GM18868 (cell line): ENCODE measurements around the gene ADTRP.
A peak's percentile ranks its signal among the peaks of the same experiment; 100 is the strongest.

Experiments
- ATAC-seq: cut with Tn5 transposase; IDR thresholded peaks from one replicate; pipeline ENCODE4 v1.9.1; 2021; ENCODE audit warnings: mild to moderate bottlenecking, moderate library complexity; ENCODE audit not compliant: unreplicated experiment

The ADTRP gene

DNA sequence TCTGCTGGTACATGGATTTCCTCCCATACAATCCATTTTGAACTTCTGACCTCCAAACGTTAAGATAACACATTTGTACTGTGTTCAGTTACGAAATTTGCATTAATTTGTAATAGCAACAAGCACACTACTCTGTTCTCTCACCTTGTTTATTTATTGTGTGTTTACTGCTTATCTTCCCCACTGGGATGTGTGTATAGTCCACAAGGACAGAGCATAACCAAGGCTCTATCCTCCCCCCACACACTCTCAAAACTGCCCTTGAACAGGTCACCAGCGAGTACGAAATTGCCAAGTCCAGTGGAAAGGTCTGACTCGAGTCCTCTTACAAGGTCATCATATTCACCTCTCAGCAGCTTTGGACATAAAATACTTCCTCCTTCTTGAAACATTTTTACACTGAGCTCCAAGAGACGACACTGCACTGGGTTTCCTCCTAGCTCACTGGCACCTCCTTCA, 18.6 kb downstream of the ADTRP start:
- ATAC-seq: no peak

DNA sequence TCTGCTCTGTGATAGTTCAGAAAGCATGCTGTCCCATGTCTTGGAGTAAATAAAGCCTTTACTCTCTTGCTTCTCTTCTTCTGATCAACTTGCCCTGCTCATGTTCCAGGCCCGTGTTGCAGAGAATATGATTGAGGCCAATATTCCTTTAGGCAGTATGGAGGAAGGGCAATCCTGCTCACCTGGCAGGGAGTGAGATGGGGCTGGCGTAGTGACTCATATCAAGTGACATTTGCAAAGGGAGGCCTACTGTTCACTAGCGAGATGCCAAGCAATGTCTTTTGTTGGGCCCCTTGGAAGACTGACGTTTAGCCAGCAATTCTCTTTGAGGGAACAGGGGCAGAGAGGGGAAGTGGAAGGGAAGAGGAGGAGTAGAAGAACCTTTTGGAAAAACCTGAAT, 19.7 kb downstream of the ADTRP start:
- no peak for ATAC-seq

DNA sequence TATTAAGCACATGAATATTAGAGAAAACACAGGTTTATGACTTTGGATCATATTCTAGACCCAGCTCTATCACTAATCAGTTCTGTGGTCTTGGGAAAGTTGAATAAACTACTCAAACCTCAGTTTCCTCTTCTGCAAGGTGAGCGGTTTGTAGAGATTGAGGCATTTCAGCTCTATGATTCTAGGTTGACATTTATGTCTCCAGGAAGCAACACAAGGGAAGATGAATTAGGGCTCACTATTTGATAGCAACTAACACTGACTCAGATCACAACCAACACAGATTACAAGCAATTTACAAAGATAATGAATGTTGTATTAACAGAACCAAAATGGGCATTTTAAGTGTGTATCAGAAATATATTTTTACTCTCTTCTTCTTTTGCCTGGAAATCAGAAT, 21.9 kb downstream of the ADTRP start:
- ATAC-seq: no peak

DNA sequence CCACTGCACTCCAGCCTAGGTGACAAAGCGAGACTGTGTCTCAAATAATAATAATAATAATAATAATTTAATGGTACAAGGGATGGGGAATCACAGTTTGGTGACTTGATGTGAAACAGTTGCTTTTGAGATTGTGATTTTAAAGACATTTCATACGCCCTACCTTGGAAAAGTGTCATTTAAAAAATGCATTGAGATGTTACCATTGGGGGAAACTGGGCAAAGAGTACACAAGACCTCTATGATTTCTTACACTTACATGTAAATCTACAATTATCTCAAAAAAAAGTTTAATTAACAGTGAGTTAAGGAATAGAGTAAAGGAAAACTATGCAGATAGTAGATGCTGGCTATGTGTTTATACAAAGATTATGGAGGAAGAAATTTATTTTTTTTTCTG, 22.3 kb downstream of the ADTRP start:
- ATAC-seq: no peak

DNA sequence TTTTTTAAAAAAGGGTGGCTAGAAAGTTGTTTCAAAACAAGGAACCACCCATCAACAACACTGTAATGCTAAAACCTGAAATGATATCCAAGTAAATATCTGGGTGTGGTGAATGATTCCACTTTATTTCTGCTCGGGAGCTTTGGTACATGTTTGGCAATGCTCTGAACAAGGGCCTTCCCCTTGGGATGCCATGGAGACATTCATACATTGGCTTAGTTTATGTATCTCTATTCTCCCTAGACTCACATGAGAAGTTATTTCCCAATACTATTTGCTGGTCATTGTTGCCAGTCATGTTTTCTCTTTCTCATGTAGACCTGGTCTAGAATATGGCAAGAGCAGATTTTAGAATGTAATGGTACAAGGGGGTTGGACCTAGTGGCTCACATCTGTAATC, 22.9 kb downstream of the ADTRP start:
- ATAC-seq: no peak

DNA sequence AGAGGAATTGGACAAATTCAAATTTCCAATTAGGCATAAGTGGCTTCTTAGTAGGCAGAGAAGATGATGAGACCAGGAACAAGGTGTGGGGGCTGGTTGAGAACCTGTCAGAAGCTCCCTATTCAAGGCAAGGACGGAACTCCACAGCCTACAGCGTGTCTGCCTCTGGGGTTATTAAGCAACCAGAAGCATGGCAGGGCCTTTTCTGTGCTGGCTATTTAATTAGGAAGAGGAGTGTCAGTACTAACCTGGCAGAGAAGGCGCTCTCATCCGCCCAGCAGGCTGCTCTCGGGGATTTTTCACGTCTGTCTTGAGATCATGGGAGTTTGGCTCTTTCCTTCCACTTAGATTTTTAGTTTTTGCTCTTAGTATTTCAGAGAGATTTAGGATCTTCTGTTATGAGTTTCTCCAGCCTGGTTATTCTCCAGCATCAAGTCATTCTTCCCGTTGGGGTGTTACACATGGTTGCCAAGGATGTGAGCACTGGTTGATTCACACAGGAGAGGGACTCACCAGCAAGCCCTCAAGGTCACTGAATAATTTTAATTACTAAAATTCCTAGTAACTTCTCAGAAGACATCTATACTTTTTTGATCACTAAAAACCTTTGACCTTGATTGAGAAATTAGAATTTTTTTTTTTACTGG, 23.9 kb downstream of the ADTRP start:
- no peak for ATAC-seq

DNA sequence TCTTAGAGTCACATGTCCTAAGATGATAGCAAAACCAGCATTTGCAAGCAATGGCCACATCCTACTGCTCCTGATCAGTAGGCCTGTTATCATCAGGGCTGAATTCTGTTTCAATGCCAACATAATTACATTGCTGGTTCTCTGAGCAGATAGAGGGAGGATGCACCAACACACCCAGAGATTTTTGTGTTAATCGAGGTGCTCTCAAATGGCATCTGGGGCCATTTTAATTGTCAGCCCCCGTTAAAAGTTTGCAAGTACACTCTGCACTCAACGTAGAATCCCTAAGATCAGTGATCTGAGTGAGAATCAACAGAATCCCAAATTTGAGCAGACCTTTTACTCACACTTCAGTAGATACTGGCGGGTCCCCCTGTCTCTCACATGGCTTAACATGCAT, 24.8 kb downstream of the ADTRP start:
- ATAC-seq: no peak

DNA sequence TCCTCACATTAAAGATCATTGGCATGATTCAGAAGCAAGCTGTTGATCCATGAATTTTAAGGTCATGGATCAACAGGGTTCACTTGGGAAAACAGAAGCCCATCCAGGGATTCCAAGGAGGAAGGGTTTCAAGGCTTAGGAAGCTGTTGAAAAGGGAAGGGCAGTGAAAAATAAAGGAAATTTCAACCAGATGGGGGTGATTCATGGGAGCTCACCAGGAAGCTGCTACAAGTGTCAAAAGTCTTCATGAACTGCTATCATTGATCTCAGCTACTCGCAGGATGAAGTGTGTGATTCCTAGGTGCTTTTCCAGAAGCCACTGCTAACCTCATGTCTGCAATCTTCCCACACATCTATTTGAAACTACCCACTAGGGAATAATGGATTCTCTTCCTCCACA, 26.2 kb downstream of the ADTRP start:
- ATAC-seq: no peak

DNA sequence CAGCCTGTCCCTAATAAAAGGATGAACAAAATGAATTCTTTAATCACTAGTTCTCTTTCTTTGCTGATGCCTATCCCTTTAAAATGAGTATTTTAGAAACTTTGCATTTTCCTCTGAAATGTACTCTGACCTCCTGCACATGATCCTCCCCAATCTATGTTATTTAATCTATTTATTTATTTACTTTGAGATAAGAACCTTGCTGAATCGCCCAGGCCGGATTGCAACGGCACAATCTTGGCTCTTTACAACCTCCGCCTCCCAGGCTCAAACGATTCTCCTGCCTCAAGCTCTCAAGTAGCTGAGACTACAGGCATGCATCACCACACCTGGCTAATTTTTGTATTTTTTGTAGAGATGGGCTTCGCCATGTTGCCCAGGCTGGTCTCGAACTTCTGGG, 27.9 kb downstream of the ADTRP start:
- ATAC-seq: no peak

DNA sequence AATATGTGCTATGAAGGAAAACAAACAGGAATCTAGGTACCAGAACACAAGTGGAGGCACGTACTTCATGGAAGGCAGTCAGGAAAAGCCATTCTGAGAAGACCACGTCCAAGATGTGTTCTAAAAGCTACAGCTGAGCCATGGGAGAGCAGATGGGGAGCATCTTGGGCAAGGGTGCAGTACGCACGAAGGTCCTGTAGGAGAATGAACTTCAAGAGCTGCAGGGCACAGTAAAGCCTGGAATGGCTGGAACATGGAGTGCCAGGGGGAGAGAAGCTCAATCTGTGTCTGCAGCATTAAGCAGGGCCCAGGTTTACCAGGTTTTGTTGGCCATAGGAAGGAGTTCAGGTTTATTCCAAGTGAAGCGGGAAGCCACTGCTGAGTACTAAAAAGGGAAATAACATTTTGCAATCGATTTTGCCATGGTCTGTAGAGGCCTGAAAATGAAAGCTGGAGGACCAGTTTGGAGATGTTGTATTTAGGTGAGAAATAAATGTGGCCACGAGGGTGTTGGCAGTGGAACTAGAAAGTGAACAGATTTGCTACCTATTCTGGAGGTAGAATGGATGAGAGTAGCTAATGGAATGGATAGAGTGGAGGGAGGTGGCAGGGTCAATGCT, 29.9 kb downstream of the ADTRP start:
- ATAC-seq: no peak

DNA sequence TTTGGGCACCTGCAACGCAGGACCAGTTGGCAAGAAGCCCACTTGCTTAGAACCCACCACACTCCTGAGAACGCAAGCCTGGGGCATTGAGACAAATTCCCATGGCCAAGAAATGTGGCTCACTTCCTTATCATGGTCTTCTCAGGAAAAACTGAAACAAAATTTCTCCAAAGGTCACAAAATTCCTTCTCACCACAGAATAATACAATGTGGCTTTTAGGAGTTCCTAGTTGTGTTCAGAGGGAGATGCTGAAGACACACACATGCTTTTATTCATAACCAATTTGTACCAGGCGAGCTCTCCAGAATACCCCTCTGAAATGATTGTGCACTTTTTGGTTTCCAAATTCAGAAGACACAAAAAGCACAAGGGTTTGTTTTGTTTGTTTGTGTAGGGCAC, 31.6 kb downstream of the ADTRP start:
- no peak for ATAC-seq

DNA sequence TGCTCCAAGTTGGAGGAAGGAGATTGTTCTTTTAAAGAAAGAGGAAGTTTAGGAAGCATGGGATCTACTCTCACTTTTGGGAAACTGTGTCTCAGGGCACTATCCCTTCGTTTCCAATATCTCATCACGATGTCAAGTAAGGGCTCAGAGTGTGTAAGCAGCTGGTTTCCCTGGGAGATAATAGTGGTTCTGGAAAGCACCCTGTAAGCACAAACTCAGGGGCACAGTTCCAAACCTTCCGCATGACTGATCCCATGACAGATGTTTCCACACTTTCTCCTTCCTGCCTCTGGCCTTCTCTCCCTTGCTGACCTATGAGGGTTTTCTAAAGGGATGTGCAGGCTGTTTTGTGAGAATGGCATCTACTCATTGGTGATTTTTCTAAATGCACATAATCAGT, 33.9 kb downstream of the ADTRP start:
- ATAC-seq: no peak

DNA sequence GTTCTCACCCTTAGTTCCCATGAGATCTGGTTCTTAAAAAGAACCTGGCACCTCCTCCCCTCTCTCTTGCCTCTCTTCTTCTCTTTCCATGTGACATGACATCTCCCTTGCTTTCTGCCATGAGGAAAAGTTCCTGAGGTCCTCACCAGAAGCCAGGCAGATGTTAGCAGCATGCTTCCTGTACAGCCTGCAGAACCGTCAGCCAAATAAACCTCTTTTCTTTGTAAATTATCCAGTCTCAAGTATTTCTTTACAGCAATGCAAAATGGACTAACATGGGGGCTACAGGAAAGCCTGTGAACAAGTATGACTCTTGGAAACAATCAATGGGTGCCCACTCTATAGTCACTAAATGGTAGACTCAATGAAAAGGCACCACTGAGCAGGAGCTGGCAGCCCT, 34.5 kb downstream of the ADTRP start:
- ATAC-seq: no peak

DNA sequence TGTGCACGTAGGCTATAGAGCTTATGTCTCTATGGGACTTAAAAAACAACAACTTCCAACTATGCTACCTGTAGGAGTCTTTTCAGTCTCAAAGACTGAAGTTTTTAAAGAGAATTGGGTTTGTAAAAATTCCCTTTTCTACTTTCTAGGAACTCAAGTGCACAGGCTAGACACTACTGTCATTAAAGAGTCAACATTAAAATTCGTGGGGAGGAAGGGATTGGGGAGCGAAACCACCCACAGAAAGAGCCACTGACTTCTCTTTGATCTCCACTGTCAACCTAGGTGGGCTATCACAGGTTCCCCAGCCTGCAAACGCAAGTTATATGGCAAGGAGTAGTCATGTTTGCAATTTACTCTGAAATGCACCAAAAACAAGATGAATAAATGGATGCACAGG, 37.7 kb downstream of the ADTRP start:
- no peak for ATAC-seq

DNA sequence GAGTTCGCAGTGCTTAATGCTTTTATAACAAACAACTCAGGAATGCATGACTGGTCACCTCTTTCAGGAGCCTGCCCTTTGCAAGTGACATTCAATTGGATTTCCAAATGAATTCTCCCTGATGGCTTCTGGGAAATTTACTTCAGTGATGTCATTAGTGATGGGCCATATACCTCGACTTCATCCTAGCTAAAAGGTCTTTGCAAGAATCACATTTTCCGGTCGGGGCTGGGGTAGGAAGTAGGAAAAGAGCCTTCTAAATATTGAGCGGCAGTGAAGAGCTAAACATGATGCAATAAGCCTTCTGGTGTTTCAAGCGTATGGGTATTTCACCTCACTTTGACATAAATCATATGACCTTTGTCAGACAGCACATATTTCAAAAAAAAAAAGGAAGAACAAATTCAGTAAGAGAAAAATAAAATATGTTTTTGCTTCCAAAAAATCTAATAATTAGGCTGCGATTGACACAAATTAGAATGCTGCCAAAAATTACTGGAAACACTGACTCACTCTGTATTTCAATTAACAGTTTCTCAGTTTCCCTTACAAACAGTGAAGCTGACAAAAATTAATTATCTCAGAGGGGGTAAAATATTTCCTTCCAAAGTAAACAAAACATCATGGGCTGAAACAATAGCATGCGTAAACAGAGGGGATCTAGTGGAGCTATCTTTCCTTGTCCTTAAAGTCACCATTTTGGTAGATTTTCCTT, 39.8 kb downstream of the ADTRP start:
- no peak for ATAC-seq

DNA sequence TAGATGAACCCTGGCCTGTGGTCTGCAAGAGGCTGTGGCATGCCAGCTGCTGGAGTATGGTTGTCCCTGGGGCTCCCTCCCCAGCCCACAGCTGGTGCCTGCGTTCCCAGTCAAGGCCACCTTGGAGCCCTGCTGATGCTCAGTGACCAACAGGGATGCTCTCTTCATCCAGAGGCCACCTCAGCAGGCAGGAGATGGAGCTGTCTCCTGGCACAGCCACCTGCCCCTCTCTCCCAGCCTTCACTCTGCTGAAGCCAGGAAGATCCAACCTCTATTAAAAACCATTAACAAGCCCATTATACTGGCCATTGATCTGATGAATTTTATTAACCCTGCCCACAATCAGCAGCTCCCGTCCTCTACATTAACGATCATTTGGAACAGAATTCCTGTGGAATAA, 40.4 kb downstream of the ADTRP start:
- no peak for ATAC-seq

DNA sequence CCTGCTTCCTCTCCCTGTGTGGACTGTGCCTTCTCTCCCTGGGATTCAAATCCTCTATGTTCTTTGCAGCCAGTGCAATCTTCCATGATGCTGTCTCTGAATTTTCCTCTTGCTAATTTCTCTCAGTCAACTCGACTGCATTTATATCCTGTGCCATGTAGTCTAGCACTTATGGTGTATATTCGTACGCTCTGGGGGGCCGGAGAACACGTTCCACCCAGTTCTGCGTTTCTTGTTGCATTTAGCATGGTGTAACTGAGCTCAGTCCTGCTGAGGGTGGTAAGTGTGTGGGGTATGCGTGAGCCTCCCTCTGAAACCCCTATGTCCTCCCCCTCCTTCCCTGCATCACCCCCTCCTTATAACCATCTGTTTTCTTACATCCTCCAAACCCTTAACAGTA, 42.0 kb downstream of the ADTRP start:
- ATAC-seq: no peak

DNA sequence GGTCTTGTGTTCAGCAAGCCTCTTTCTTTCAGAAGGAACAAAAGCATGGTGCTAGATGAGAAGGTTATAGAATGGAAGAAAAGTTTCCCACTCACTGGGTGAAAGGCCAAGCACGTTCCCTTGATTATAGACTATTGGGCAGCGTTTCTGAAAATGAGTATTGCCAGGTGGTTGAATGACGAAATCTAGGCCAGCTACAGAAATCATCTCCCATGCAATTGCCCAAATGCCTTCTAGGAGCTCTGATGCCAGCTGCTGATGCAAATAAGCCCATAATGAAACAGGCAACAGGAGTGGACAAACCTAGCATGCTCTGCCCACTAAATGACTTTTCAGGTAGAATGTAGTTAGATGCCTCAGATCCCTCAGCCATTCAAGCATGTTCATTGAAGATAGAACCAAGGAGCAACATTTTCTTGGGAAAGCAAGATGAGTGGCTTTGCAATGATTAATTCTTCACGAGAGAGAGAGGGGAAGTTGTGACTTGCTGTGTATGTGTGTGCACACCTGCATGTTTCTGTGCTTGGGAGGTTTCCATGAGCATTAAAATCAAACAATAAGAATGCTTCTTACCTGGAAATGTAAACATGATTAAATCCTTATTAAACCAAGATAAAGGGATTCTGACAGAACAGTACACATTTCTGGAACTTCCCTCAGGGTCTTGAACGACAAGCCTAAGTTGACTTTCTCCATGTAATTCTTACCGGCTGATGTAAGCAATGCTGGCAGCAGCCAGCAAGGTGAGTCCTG, 43.6 kb downstream of the ADTRP start:
- no peak for ATAC-seq

DNA sequence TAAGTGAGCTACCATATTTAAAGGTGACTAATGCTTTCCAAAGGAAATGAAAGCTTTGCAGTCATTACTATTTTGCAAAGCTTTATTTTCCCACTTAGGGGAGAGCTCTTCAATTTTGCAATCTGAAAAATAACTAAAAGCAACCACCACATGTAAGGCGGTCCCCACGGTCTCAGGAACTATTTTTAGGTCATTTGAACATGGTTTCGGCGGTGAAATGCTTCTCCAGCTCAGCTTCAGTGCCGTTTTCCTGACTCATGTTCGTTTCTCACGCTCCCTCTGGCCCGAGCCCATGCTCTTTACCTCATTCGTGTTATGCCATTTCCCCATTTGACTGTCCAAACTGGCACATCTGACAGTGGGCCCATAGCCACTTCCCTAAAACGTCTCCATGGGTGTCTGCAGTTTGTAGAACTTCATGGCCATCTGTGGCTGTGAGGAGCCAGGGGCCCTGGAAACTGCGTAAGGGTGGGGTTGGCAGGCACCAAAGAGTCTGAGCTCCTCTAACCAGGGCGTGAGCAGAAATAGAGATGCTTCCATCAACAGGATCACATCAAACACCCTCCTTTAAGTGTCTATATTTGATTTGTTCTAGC, 46.5 kb downstream of the ADTRP start:
- peak; percentile 71 for ATAC-seq

DNA sequence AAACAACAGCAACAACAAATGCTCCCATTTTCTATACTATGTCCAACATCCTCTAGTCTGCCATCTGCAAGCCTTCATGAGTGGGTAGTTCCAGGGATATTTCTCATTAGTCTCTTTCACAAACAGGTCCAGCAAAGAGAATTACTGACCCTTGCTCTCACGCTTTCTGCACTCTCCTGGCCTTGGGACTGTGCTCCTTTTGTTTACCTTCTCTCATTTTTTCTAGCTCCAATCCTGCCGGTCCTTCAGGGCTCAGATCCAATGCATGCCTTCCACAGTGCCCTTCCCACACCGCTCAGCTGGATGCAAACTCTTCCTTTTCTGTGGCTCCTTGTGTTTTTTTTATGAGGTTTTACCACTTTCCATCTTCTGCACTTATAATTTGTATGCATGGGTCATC, 47.2 kb downstream of the ADTRP start:
- ATAC-seq: no peak

DNA sequence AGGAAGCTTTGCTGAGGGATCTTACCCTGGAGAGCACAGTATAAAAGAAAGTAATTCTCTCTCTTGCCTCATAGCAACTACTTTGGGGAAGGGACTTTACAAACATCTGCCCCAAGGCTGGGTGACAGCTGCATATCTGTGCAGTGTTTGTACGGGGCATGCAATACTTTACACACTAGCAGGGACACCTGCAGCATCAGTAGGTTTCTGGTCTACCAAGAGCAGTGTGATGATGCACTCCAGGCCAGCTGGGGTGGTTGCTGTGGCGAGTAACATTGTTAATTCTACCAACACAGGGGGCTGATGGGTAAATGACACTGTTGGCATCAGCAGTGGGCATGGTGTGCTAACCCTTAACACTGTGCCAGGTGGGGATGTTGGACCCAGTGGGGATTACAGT, 48.0 kb downstream of the ADTRP start:
- peak; percentile 55 for ATAC-seq
